H1 (cell line): Measurements from ENCODE around the gene TMEM147. TPM values are rescaled to one million over a fixed set of nuclear protein-coding genes. Genes with fewer than 3 reads are reported as not detected.

ENCODE experiments used
- CTCF ChIA-PET: fragments of 300-600 bp; sonication (Branson Sonifier 250); formaldehyde crosslinking; loops from one replicate; lab custom pipeline; 2021; ENCODE audit not compliant: partially characterized antibody; lab: Charles Lee
- POLR2A ChIA-PET: fragments of 300-600 bp; sonication (Branson Sonifier 250); formaldehyde crosslinking; loops from one replicate; lab custom pipeline; 2021; ENCODE audit warnings: inconsistent platforms; ENCODE audit not compliant: partially characterized antibody; lab: Charles Lee
- DNase-seq, 2 experiments: peaks; one replicate each; pipeline versions ENCODE4 v3.0.0 to v3.0.0-alpha.2; 2010 to 2022; ENCODE audit warnings: low spot score in 2 of 2, low read depth in 1 of 2, mixed read lengths in 1 of 2
- FAIRE-seq: peaks from 2 replicates; lab custom pipeline; 2011; peaks lifted over from hg19 to GRCh38; lab: Jason Lieb, UNC
- H2AFZ ChIP-seq: 2 replicates; pipeline ENCODE4 v1.8.1; 2012; ENCODE audit warnings: low read length, inconsistent platforms
- H2AK5ac ChIP-seq: 2 replicates; pipeline ENCODE4 v1.6.1; 2013; ENCODE audit warnings: low read depth, low read length
- H2BK120ac ChIP-seq: replicated peaks from 2 replicates; pipeline ENCODE3; 2013; ENCODE audit warnings: low read depth, low read length, inconsistent platforms
- H2BK12ac ChIP-seq: 2 replicates; pipeline ENCODE4 v1.6.1; 2013; ENCODE audit warnings: low read depth, low read length
- H2BK15ac ChIP-seq: 2 replicates; pipeline ENCODE4 v1.6.1; 2013; ENCODE audit warnings: low read length
- H2BK20ac ChIP-seq: 2 replicates; pipeline ENCODE4 v1.6.1; 2013; ENCODE audit warnings: low read length
- H2BK5ac ChIP-seq: 2 replicates; pipeline ENCODE4 v1.6.1; 2013; ENCODE audit warnings: low read depth, low read length
- H3K14ac ChIP-seq: 2 replicates; pipeline ENCODE4 v1.6.1; 2013; ENCODE audit warnings: inconsistent platforms; ENCODE audit not compliant: insufficient read length
- H3K18ac ChIP-seq: 2 replicates; pipeline ENCODE4 v1.6.1; 2013; ENCODE audit warnings: low read length; ENCODE audit errors: extremely low read depth
- H3K23ac ChIP-seq: 2 replicates; pipeline ENCODE4 v1.6.1; 2013; ENCODE audit warnings: inconsistent platforms; ENCODE audit not compliant: insufficient read length
- H3K23me2 ChIP-seq: 2 replicates; pipeline ENCODE4 v1.6.1; 2013; ENCODE audit warnings: low read depth, low read length
- H3K27ac ChIP-seq: 2 replicates; pipeline ENCODE4 v1.6.1; 2011; ENCODE audit warnings: low read depth, low read length, inconsistent platforms
- H3K27me3 ChIP-seq, 4 experiments: replicated peaks in 1 of 4; 1 replicate in 1 of 4; 2 replicates in 3 of 4; pipeline versions ENCODE4 v1.6.1 to v1.8.1; 2011 to 2013; ENCODE audit warnings: low read length in 3 of 4, mild to moderate bottlenecking in 3 of 4, inconsistent platforms in 2 of 4, mixed read lengths in 2 of 4, moderate library complexity in 1 of 4; ENCODE audit not compliant: control insufficient read depth in 3 of 4, insufficient read depth in 3 of 4; ENCODE audit errors: extremely low read depth in 1 of 4
- H3K36me3 ChIP-seq, 4 experiments: 2 replicates each; pipeline versions ENCODE4 v1.6.1 to v1.8.1; 2011 to 2013; ENCODE audit warnings: mild to moderate bottlenecking in 4 of 4, low read length in 3 of 4, moderate library complexity in 2 of 4, control low read depth in 1 of 4, inconsistent platforms in 1 of 4; ENCODE audit not compliant: insufficient read depth in 4 of 4, control insufficient read depth in 2 of 4
- H3K4ac ChIP-seq: replicated peaks from 2 replicates; pipeline ENCODE3; 2013; ENCODE audit warnings: low read length, low read depth, mixed read lengths, inconsistent platforms; ENCODE audit not compliant: insufficient read length
- H3K4me1 ChIP-seq, 4 experiments: replicated peaks in 1 of 4; 1 replicate in 1 of 4; 2 replicates in 3 of 4; pipeline versions ENCODE4 v1.6.1 to v1.8.1; 2011 to 2013; ENCODE audit warnings: low read length in 3 of 4, inconsistent platforms in 2 of 4, mixed read lengths in 1 of 4; ENCODE audit not compliant: insufficient read depth in 4 of 4, control insufficient read depth in 3 of 4
- H3K4me2 ChIP-seq, 2 experiments: 2 replicates each; pipeline versions ENCODE4 v1.6.1 to v1.8.1; 2011 to 2013; ENCODE audit warnings: low read depth in 2 of 2, low read length in 2 of 2, control low read depth in 1 of 2, inconsistent platforms in 1 of 2, mild to moderate bottlenecking in 1 of 2; ENCODE audit not compliant: insufficient read depth in 1 of 2
- H3K4me3 ChIP-seq, 4 experiments: fragments of 200-600, 300-600 bp in 1 of 4; sonication (generic), shearing (Covaris generic), sonication (Bioruptor Twin) in 1 of 4; 2 replicates each; pipeline versions ENCODE4 v1.5.1 to v1.8.1; 2011 to 2016; ENCODE audit warnings: low read length in 4 of 4, low read depth in 3 of 4, control low read depth in 2 of 4, inconsistent platforms in 2 of 4, mild to moderate bottlenecking in 2 of 4, mixed read lengths in 1 of 4, moderate library complexity in 1 of 4; ENCODE audit not compliant: insufficient read depth in 2 of 4; ENCODE audit errors: extremely low read depth in 1 of 4
- H3K56ac ChIP-seq: replicated peaks from 2 replicates; pipeline ENCODE3; 2013; ENCODE audit warnings: low read depth, mild to moderate bottlenecking, mixed read lengths, low read length, inconsistent platforms; ENCODE audit not compliant: insufficient read length
- H3K79me1 ChIP-seq: 2 replicates; pipeline ENCODE4 v1.6.1; 2013; ENCODE audit warnings: low read depth, low read length, control low read depth
- H3K79me2 ChIP-seq, 2 experiments: 2 replicates each; pipeline versions ENCODE4 v1.6.1 to v1.8.1; 2012 to 2013; ENCODE audit warnings: low read length in 2 of 2, mild to moderate bottlenecking in 2 of 2, inconsistent platforms in 1 of 2; ENCODE audit not compliant: insufficient read depth in 2 of 2, control insufficient read depth in 1 of 2
- H3K9ac ChIP-seq, 4 experiments: replicated peaks in 1 of 4; 1 replicate in 1 of 4; 2 replicates in 3 of 4; pipeline versions ENCODE4 v1.6.1 to v1.8.1; 2011 to 2013; ENCODE audit warnings: low read depth in 3 of 4, low read length in 3 of 4, control low read depth in 2 of 4, mild to moderate bottlenecking in 2 of 4, moderate library complexity in 2 of 4, inconsistent platforms in 1 of 4; ENCODE audit errors: extremely low read depth in 1 of 4
- H3K9me3 ChIP-seq, 2 experiments: 2 replicates each; pipeline versions ENCODE4 v1.6.1 to v1.8.1; 2012 to 2013; ENCODE audit warnings: mild to moderate bottlenecking in 2 of 2, moderate library complexity in 2 of 2, control low read depth in 1 of 2, inconsistent platforms in 1 of 2, low read depth in 1 of 2, low read length in 1 of 2, mixed read lengths in 1 of 2; ENCODE audit not compliant: insufficient read depth in 2 of 2
- H4K20me1 ChIP-seq, 2 experiments: replicated peaks in 1 of 2; 2 replicates each; pipeline versions ENCODE3 to v1.8.1; 2011 to 2013; ENCODE audit warnings: inconsistent platforms in 2 of 2, low read length in 2 of 2, mild to moderate bottlenecking in 1 of 2; ENCODE audit not compliant: insufficient read depth in 2 of 2, control insufficient read depth in 1 of 2
- H4K5ac ChIP-seq: 2 replicates; pipeline ENCODE4 v1.6.1; 2013; ENCODE audit warnings: low read length, low read depth, mixed read lengths, inconsistent platforms; ENCODE audit not compliant: insufficient read length
- H4K8ac ChIP-seq: 2 replicates; pipeline ENCODE4 v1.8.0; 2013; ENCODE audit warnings: mild to moderate bottlenecking, moderate library complexity, low read length, inconsistent platforms; ENCODE audit not compliant: insufficient read depth; ENCODE audit errors: extremely low read depth
- H4K91ac ChIP-seq: replicated peaks from 2 replicates; pipeline ENCODE3; 2013; ENCODE audit warnings: low read length, mixed read lengths, inconsistent platforms; ENCODE audit not compliant: insufficient read length
- BCL11A ChIP-seq, 2 experiments: IDR thresholded peaks; one replicate each; pipeline ENCODE4 v1.6.1; 2011; ENCODE audit warnings: low read depth in 2 of 2, low read length in 2 of 2, mild to moderate bottlenecking in 2 of 2
- EZH2 ChIP-seq: fragments of 200-600 bp; sonication (generic); IDR thresholded peaks from 2 replicates; pipeline ENCODE4 v1.7.1; 2012; ENCODE audit warnings: low read depth, mild to moderate bottlenecking, moderate library complexity, low read length, inconsistent platforms; ENCODE audit not compliant: severe bottlenecking
- POU5F1 ChIP-seq: IDR thresholded peaks from 2 replicates; pipeline ENCODE4 v1.6.1; 2011; ENCODE audit warnings: low read depth, mild to moderate bottlenecking, low read length, moderate library complexity
- RFX5 ChIP-seq: IDR thresholded peaks from 2 replicates; pipeline ENCODE4 v1.6.1; 2011; ENCODE audit warnings: low read depth, low read length, improper control_type of control experiment, borderline replicate concordance
- TEAD4 ChIP-seq: IDR thresholded peaks from 2 replicates; pipeline ENCODE4 v1.6.1; 2012; ENCODE audit warnings: low read depth, low read length, inconsistent platforms, mixed read lengths
- WGBS, 2 experiments: shearing (Covaris generic) in 1 of 2; methylation state at CpG; one replicate each; pipeline versions ENCODE4 v1.1.6 to v1.1.7; 2013 to 2015; ENCODE audit warnings: low lambda C conversion rate in 2 of 2, mixed read lengths in 2 of 2, inconsistent platforms in 1 of 2, low coverage in 1 of 2, missing lambda C conversion rate in 1 of 2; ENCODE audit not compliant: insufficient replicate concordance in 2 of 2, insufficient coverage in 1 of 2, insufficient read length in 1 of 2; ENCODE audit errors: extremely low coverage in 1 of 2, missing lambda C conversion rate in 1 of 2; 5-methylcytosine and 5-hydroxymethylcytosine counted together
- polyA plus RNA-seq, 7 experiments: library from polyadenylated mRNA; depleted of rRNA in 3 of 7; stranded (reverse) in 5 of 7; unstranded in 2 of 7; fragments of >200 nt in 5 of 7; fragments of 200-250 nt in 2 of 7; gene quantifications; 1 replicate in 5 of 7; 2 replicates in 1 of 7; 4 replicates in 1 of 7; pipeline versions ENCODE4 v1.2.1 to v1.2.3, GENCODE V29; 2011 to 2013; ENCODE audit warnings: missing spikeins in 2 of 7, mixed read lengths in 2 of 7
- total RNA-seq: library from RNA; stranded (reverse); fragmentation: NEBNext Ultra II Directional; extraction: Animal tissue kit (Norgen Biotek cat#: 25700); gene quantifications from 2 replicates; pipeline ENCODE4 v1.2.1, GENCODE V29; 2021

TMEM147 gene
- total and polyA plus RNA-seq, 2 of the 8 experiments (the other 6 are each of a cell fraction or from before 2014, with no cell fraction given) = 159 to 418 TPM

DNA sequence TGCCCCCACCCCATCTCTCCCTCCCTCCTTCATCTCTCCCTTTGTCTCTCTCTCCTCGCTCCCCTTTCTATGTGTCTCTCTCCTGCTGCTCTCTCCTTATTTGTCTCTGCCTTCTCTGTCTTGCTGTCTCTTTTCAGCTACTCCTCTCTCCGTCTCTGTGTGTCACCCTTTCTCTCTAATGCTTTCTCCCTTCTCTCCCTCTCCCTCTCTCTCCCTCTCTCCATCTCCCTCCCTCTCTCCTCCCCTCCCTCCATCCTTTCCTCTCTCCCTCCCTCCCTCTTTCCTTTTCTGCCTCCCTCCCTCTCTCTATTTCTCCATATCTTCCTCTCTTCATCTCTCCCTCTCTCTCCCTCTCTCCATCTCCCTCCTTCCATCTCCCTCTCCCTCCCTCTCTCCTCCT lies 17.4 kb downstream of the TMEM147 start:
- H2AK5ac ChIP-seq = no peak overlapping the region
- H3K79me1 ChIP-seq = no peaks in the 10 kb centered on the region
- peaks cover 0 to 6% (median 4%) of the 10 kb centered on the region in 4 experiments; a peak in 3 of 7 replicates for H3K4me1 ChIP-seq
- no peaks in the 10 kb centered on the region; a peak in 1 of 4 replicates for H3K9me3 ChIP-seq
- no peak overlapping the region for H4K8ac ChIP-seq
- H4K91ac ChIP-seq = no peak overlapping the region
- no peak overlapping the region for H2BK120ac ChIP-seq
- no peak overlapping the region for H2BK20ac ChIP-seq
- no peak overlapping the region for H3K4me3 ChIP-seq
- no peak overlapping the region for H2BK5ac ChIP-seq
- no CpG with 5 or more reads among the region's 2 CpGs for WGBS, 2 experiments
- H3K18ac ChIP-seq = no peak overlapping the region
- H3K4ac ChIP-seq = no peak overlapping the region
- POLR2A ChIA-PET = interaction anchor here (1.6 kb wide), 1 partner anchor 80 kb away, joined by 5 read pairs; no protein-coding TSS in a partner anchor
- H3K27me3 ChIP-seq = peaks cover 0 to 16% (median 9%) of the 10 kb centered on the region in 4 experiments; a peak in 5 of 7 replicates
- no peak overlapping the region for H2AFZ ChIP-seq
- no peaks in the 10 kb centered on the region for H3K36me3 ChIP-seq
- CTCF ChIA-PET = interaction anchor here (0.6 to 3.1 kb wide), 6 partner anchors 14 to 1201 kb away, joined by 3 to 19 read pairs (median 5); no protein-coding TSS in a partner anchor
- H4K5ac ChIP-seq = no peak overlapping the region
- H3K27ac ChIP-seq = no peak overlapping the region
- DNase-seq = no peak
- H2BK12ac ChIP-seq = no peak overlapping the region
- H2BK15ac ChIP-seq = no peak overlapping the region
- no peaks in the 10 kb centered on the region for H3K79me2 ChIP-seq
- no peak overlapping the region for H3K23ac ChIP-seq
- H3K14ac ChIP-seq = no peak overlapping the region
- peaks cover 7 to 8% of the 10 kb centered on the region in 2 experiments for H4K20me1 ChIP-seq
- no peak for FAIRE-seq
- H3K23me2 ChIP-seq = peaks cover 2% of the 10 kb centered on the region; the same call in 1 of the 2 replicates
- H3K4me2 ChIP-seq = no peak overlapping the region
- no peak overlapping the region for H3K9ac ChIP-seq
- H3K56ac ChIP-seq = no peak overlapping the region
- TF ChIP-seq EZH2 = no peak
- no peak for TF ChIP-seq POU5F1
- no peak for TF ChIP-seq TEAD4
- no peak for TF ChIP-seq BCL11A (IDR thresholded peaks at IDR 0.05; ENCODE audit: low read depth in 2 of 2, low read length in 2 of 2)
- no peak for TF ChIP-seq RFX5
